NCI-H1092 (cell line): ENCODE measurements around the gene SORT1.
"Not testable (repeated sequence)": the region's sequence is repeated elsewhere in the genome, so short reads cannot be mapped to it uniquely, and the experiment has no call there.

Experiments used
- DNase-seq: peaks from one replicate; lab custom pipeline; 2025; lab: John Stamatoyannopoulos, UW

Gene SORT1

GRCh38 chr1:109379907-109380306 is 17.8 kb downstream of the SORT1 start:
- no peak for DNase-seq

GRCh38 chr1:109379422-109379821 is 18.3 kb downstream of the SORT1 start:
- DNase-seq: no peak

GRCh38 chr1:109377698-109378097 is 20.0 kb downstream of the SORT1 start:
- no peak for DNase-seq

GRCh38 chr1:109373696-109374095 is 24.0 kb downstream of the SORT1 start:
- not testable (repeated sequence) for DNase-seq

GRCh38 chr1:109373126-109373525 is 24.6 kb downstream of the SORT1 start:
- DNase-seq: no peak

- no peak for DNase-seq
Observed at GRCh38 chr1:109372281-109372680, 25.4 kb downstream of the SORT1 start.

GRCh38 chr1:109371341-109371739 is 26.4 kb downstream of the SORT1 start:
- DNase-seq: no peak

- DNase-seq: no peak
Observed at GRCh38 chr1:109370712-109371340, 26.9 kb downstream of the SORT1 start.

GRCh38 chr1:109369167-109369746 is 28.5 kb downstream of the SORT1 start:
- DNase-seq: no peak

- no peak for DNase-seq
Observed at GRCh38 chr1:109368464-109368863, 29.3 kb downstream of the SORT1 start.

GRCh38 chr1:109367626-109368025 is 30.1 kb downstream of the SORT1 start:
- DNase-seq: no peak

- DNase-seq: no peak
Observed at GRCh38 chr1:109365642-109366204, 32.0 kb downstream of the SORT1 start.

- DNase-seq: no peak
Observed at GRCh38 chr1:109361649-109362048, 36.1 kb downstream of the SORT1 start.

- no peak for DNase-seq
Observed at GRCh38 chr1:109361069-109361468, 36.6 kb downstream of the SORT1 start.

- no peak for DNase-seq
Observed at GRCh38 chr1:109357616-109358015, 40.1 kb downstream of the SORT1 start.

- DNase-seq: no peak
Observed at GRCh38 chr1:109356915-109357314, 40.8 kb downstream of the SORT1 start.

- no peak for DNase-seq
Observed at GRCh38 chr1:109356505-109356904, 41.2 kb downstream of the SORT1 start.

- DNase-seq: no peak
Observed at GRCh38 chr1:109354929-109355328, 42.8 kb downstream of the SORT1 start.

GRCh38 chr1:109351457-109351856 is 46.3 kb downstream of the SORT1 start:
- no peak for DNase-seq

GRCh38 chr1:109350655-109351054 is 47.1 kb downstream of the SORT1 start:
- no peak for DNase-seq

GRCh38 chr1:109350182-109350581 is 47.5 kb downstream of the SORT1 start:
- DNase-seq: no peak

GRCh38 chr1:109347511-109347910 is 50.2 kb downstream of the SORT1 start:
- DNase-seq: no peak
